Endothelial cell of umbilical vein (primary cell): ENCODE results near the gene B9D1.

ENCODE experiments used
- EZH2 ChIP-seq: IDR thresholded peaks from 2 replicates; pipeline ENCODE4 v1.6.1; 2012; ENCODE audit warnings: borderline replicate concordance, low read depth, mild to moderate bottlenecking, moderate library complexity, low read length, inconsistent platforms; ENCODE audit not compliant: severe bottlenecking
- POLR2A ChIP-seq: IDR thresholded peaks from 2 replicates; pipeline ENCODE4 v1.6.1; 2012; ENCODE audit warnings: low read depth, mild to moderate bottlenecking, control low read depth, low read length
- POLR2AphosphoS5 ChIP-seq: IDR thresholded peaks from 2 replicates; pipeline ENCODE4 v1.6.1; 2012; ENCODE audit warnings: low read depth, mild to moderate bottlenecking, control low read depth, low read length, moderate library complexity; ENCODE audit not compliant: insufficient read depth
- TF ChIP-seq, protein P1 (sequence below), 2 donors: IDR thresholded peaks; 1 replicate in 1 of 2; 2 replicates in 1 of 2; pipeline ENCODE4 v1.5.1; 2011; ENCODE audit warnings: low read length in 2 of 2, mild to moderate bottlenecking in 2 of 2, moderate library complexity in 2 of 2, control low read depth in 1 of 2, inconsistent platforms in 1 of 2, low read depth in 1 of 2; ENCODE audit not compliant: insufficient read depth in 1 of 2; ENCODE audit errors: extremely low read depth in 1 of 2
- TF ChIP-seq, protein P2 (sequence below): IDR thresholded peaks from 2 replicates; pipeline ENCODE4 v1.6.1; 2011; ENCODE audit not compliant: insufficient read depth, insufficient read length

DNA sequence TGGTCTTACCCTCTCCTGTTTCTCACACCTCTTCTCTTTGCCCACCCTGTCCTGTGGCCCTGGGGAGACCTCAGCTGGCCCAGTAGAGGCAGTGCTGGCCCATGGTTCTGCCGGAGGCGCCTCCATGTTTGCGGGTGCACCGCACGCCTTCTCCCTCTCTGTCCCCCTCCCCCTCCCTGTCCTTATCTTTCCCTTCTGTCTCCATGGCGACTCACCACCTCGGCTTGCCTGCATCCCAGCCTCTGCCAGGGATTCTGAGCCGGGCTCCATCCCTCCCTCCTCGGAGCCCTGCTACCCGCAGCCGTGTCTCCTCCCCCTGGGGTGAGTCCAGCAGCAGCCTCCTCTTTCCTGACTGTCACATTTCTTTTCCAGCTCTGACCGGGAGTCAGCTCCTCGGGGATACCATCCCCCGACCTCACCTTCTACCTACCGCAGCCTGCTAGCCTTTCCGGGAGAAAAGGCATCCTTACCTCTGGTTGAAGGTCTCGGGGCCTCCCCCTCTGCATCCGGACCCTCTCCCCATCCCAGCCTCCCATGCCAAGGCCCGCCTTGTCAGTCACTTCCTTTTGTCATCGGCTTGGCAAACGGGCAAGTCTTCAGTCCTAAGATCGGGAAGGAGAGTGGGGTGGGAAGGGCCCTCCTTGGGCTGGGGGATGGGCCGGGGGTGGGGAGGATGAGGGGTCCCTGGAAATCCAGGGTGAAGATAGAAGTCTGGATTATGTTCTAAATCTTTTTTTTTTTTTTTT, 48.5 kb upstream of the B9D1 start, which contains the start of gene RNF112:
- TF ChIP-seq, protein P1, sequence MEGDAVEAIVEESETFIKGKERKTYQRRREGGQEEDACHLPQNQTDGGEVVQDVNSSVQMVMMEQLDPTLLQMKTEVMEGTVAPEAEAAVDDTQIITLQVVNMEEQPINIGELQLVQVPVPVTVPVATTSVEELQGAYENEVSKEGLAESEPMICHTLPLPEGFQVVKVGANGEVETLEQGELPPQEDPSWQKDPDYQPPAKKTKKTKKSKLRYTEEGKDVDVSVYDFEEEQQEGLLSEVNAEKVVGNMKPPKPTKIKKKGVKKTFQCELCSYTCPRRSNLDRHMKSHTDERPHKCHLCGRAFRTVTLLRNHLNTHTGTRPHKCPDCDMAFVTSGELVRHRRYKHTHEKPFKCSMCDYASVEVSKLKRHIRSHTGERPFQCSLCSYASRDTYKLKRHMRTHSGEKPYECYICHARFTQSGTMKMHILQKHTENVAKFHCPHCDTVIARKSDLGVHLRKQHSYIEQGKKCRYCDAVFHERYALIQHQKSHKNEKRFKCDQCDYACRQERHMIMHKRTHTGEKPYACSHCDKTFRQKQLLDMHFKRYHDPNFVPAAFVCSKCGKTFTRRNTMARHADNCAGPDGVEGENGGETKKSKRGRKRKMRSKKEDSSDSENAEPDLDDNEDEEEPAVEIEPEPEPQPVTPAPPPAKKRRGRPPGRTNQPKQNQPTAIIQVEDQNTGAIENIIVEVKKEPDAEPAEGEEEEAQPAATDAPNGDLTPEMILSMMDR (IDR thresholded peaks at IDR 0.05; ENCODE audit: extremely low read depth in 1 of 2, insufficient read depth in 1 of 2, low read depth in 1 of 2, low read length in 2 of 2) = no peak
- no peak for TF ChIP-seq POLR2A
- no peak for TF ChIP-seq EZH2
- TF ChIP-seq POLR2AphosphoS5 = no peak
- TF ChIP-seq, protein P2, sequence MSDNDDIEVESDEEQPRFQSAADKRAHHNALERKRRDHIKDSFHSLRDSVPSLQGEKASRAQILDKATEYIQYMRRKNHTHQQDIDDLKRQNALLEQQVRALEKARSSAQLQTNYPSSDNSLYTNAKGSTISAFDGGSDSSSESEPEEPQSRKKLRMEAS = no peak
